IgD-negative memory B cell (primary cell): ENCODE results near the gene RNF40. TPM values are rescaled to one million over a fixed set of nuclear protein-coding genes. Genes with fewer than 3 reads are reported as not detected.

Experiments used
- polyA plus RNA-seq: library from polyadenylated mRNA; unstranded; fragments of 300-500 nt; fragmentation: Illumina TruSeq; gene quantifications from one replicate; pipeline ENCODE4 v1.2.3, GENCODE V29; 2021

RNF40 gene
- polyA plus RNA-seq, 1 donor from 2014 or later = 56.0 TPM

Other genes with a start within 250 kb of the RNF40 start
- 12.7 TPM for gene ZNF768, start 235.8 kb upstream of the RNF40 start, polyA plus RNA-seq
- gene ZNF747, start 227.5 kb upstream of the RNF40 start, polyA plus RNA-seq = 14.8 TPM
- gene ZNF764, start 203.9 kb upstream of the RNF40 start, polyA plus RNA-seq = 6.2 TPM
- gene ZNF688, start 190.6 kb upstream of the RNF40 start, polyA plus RNA-seq = 40.7 TPM
- 2.9 TPM for gene ZNF785, start 176.6 kb upstream of the RNF40 start, polyA plus RNA-seq
- gene ZNF689, start 151.9 kb upstream of the RNF40 start, polyA plus RNA-seq = 12.8 TPM
- 27.6 TPM for gene PRR14, start 111.4 kb upstream of the RNF40 start, polyA plus RNA-seq
- gene FBRS, start 103.9 kb upstream of the RNF40 start, polyA plus RNA-seq = 7.1 TPM
- 32.6 TPM for gene SRCAP, start 63.2 kb upstream of the RNF40 start, polyA plus RNA-seq
- gene PHKG2, start 13.9 kb upstream of the RNF40 start, polyA plus RNA-seq = 36.7 TPM
- 0.63 TPM for gene CFAP119, start 260 bp upstream of the RNF40 start, polyA plus RNA-seq
- 0.30 TPM for gene ZNF629, start 24.9 kb downstream of the RNF40 start, polyA plus RNA-seq
- 45.0 TPM for gene BCL7C, start 131.8 kb downstream of the RNF40 start, polyA plus RNA-seq
- gene CTF1, start 134.3 kb downstream of the RNF40 start, polyA plus RNA-seq = not detected
- gene FBXL19, start 161.2 kb downstream of the RNF40 start, polyA plus RNA-seq = 0.26 TPM
- 68.8 TPM for gene ORAI3, start 186.7 kb downstream of the RNF40 start, polyA plus RNA-seq
- gene SETD1A, start 195.4 kb downstream of the RNF40 start, polyA plus RNA-seq = 3.0 TPM
- gene HSD3B7, start 222.9 kb downstream of the RNF40 start, polyA plus RNA-seq = not detected
- gene STX1B, start 248.3 kb downstream of the RNF40 start, polyA plus RNA-seq = 0.18 TPM